SK-N-MC (cell line): ENCODE data around the gene SYNC.
"Not testable (repeated sequence)": the region's sequence is repeated elsewhere in the genome, so short reads cannot be mapped to it uniquely, and the experiment has no call there.

Experiments
- DNase-seq: peaks from one replicate; pipeline ENCODE4 v3.0.0-alpha.2; 2011; ENCODE audit warnings: low read depth, low spot score
- H3K27ac ChIP-seq: fragments of 200-600 bp; sonication (generic); 2 replicates; pipeline ENCODE4 v1.5.1; 2016; ENCODE audit warnings: mixed run types
- H3K36me3 ChIP-seq: fragments of 200-600 bp; sonication (generic); 2 replicates; pipeline ENCODE4 v1.6.1; 2017; ENCODE audit warnings: antibody characterized with exemption, low read length, mixed read lengths; ENCODE audit not compliant: insufficient read depth
- H3K4me3 ChIP-seq: fragments of 200-600 bp; sonication (generic); 2 replicates; pipeline ENCODE4 v1.5.1; 2016
- H3K9ac ChIP-seq: fragments of 200-600 bp; sonication (generic); 2 replicates; pipeline ENCODE4 v1.8.0; 2017; ENCODE audit warnings: mixed run types, mixed read lengths; ENCODE audit not compliant: insufficient read length
- H3K9me3 ChIP-seq: fragments of 200-600 bp; sonication (generic); 2 replicates; pipeline ENCODE4 v1.6.1; 2017; ENCODE audit warnings: low read depth, mild to moderate bottlenecking, antibody characterized with exemption, low read length, moderate library complexity, mixed read lengths
- EZH2 ChIP-seq: fragments of 200-600 bp; sonication (generic); IDR thresholded peaks from one replicate; pipeline ENCODE4 v1.6.1; 2017; ENCODE audit warnings: antibody characterized with exemption
- FOXP2 ChIP-seq: optimal IDR thresholded peaks from 2 replicates; pipeline ENCODE3; 2011; ENCODE audit warnings: mild to moderate bottlenecking, moderate library complexity; ENCODE audit not compliant: insufficient read depth; ENCODE audit errors: extremely low read length, control extremely low read depth
- POLR2AphosphoS5 ChIP-seq: IDR thresholded peaks from 2 replicates; pipeline ENCODE4 v1.6.1; 2012; ENCODE audit warnings: mild to moderate bottlenecking, low read depth, low read length, borderline replicate concordance

Gene SYNC

GRCh38 chr1:32701951-32702598 is 495 bp downstream of the SYNC start:
- no peak for DNase-seq
- Histone ChIP-seq H3K27ac (no peak overlapping the region), H3K9me3 (no peaks in the 10 kb centered on the region), H3K4me3 (no peak overlapping the region), H3K9ac (no peak overlapping the region), H3K36me3 (no peaks in the 10 kb centered on the region)
- TF ChIP-seq POLR2AphosphoS5 (no peak), EZH2 (no peak), FOXP2 (no peak)

- Histone ChIP-seq H3K36me3 (no peaks in the 10 kb centered on the region), H3K9me3 (no peaks in the 10 kb centered on the region), H3K4me3 (no peak overlapping the region), H3K27ac (no peak overlapping the region), H3K9ac (no peak overlapping the region)
- TF ChIP-seq POLR2AphosphoS5: no peak
- no peak for TF ChIP-seq FOXP2
- DNase-seq: no peak
Measured at GRCh38 chr1:32701421-32701911, 1.1 kb downstream of the SYNC start.

GRCh38 chr1:32696996-32697395 is 5.6 kb downstream of the SYNC start:
- H3K27ac ChIP-seq, H3K36me3 ChIP-seq, H3K9me3 ChIP-seq, H3K9ac ChIP-seq, H3K4me3 ChIP-seq, DNase-seq: not testable (repeated sequence)

GRCh38 chr1:32696041-32696440 is 6.5 kb downstream of the SYNC start:
- no peak for TF ChIP-seq EZH2

GRCh38 chr1:32695098-32695904 is 7.3 kb downstream of the SYNC start:
- Histone ChIP-seq H3K9ac (no peak overlapping the region), H3K36me3 (no peaks in the 10 kb centered on the region), H3K9me3 (no peaks in the 10 kb centered on the region), H3K4me3 (no peak overlapping the region), H3K27ac (no peak overlapping the region)
- no peak for DNase-seq
- TF ChIP-seq FOXP2 (no peak), EZH2 (no peak), POLR2AphosphoS5 (no peak)

More at GRCh38 chr1:32696041-32696440, 6.5 kb downstream of the SYNC start:
- no peak overlapping the region for H3K4me3 ChIP-seq
- H3K9ac ChIP-seq: no peak overlapping the region
- DNase-seq: no peak
- no peaks in the 10 kb centered on the region for H3K36me3 ChIP-seq
- H3K9me3 ChIP-seq: no peaks in the 10 kb centered on the region
- H3K27ac ChIP-seq: no peak overlapping the region

- DNase-seq: no peak
- Histone ChIP-seq H3K27ac (no peak overlapping the region), H3K36me3 (no peaks in the 10 kb centered on the region), H3K4me3 (no peak overlapping the region), H3K9me3 (no peaks in the 10 kb centered on the region), H3K9ac (no peak overlapping the region)
- TF ChIP-seq POLR2AphosphoS5: no peak
- TF ChIP-seq EZH2: no peak
- TF ChIP-seq FOXP2: no peak
Measured at GRCh38 chr1:32693455-32694174, 9.0 kb downstream of the SYNC start.

GRCh38 chr1:32686387-32686786 is 16.2 kb downstream of the SYNC start:
- TF ChIP-seq FOXP2 (no peak), POLR2AphosphoS5 (no peak; the same call in 1 of the 2 replicates), EZH2 (no peak)
- Histone ChIP-seq H3K36me3 (peaks cover 53% of the 10 kb centered on the region), H3K4me3 (no peak overlapping the region), H3K9ac (no peak overlapping the region), H3K9me3 (no peaks in the 10 kb centered on the region), H3K27ac (peak overlapping the region; percentile 70)
- DNase-seq: no peak

GRCh38 chr1:32685498-32685897 is 17.1 kb downstream of the SYNC start:
- TF ChIP-seq POLR2AphosphoS5: no peak
- no peak for TF ChIP-seq FOXP2
- TF ChIP-seq EZH2: no peak
- H3K9me3 ChIP-seq: no peaks in the 10 kb centered on the region
- H3K36me3 ChIP-seq: peaks cover 62% of the 10 kb centered on the region
- peak overlapping the region; percentile 70; the same call in 1 of the 2 replicates for H3K27ac ChIP-seq
- no peak overlapping the region for H3K9ac ChIP-seq
- H3K4me3 ChIP-seq: no peak overlapping the region
- no peak for DNase-seq
